ENCODE data around the gene PYGM. TPM values are rescaled to one million over a fixed set of nuclear protein-coding genes. Genes with fewer than 3 reads are reported as not detected.

Gene PYGM
- 0.69 and 1.4 TPM in 2 replicates for polyA plus RNA-seq

DNA sequence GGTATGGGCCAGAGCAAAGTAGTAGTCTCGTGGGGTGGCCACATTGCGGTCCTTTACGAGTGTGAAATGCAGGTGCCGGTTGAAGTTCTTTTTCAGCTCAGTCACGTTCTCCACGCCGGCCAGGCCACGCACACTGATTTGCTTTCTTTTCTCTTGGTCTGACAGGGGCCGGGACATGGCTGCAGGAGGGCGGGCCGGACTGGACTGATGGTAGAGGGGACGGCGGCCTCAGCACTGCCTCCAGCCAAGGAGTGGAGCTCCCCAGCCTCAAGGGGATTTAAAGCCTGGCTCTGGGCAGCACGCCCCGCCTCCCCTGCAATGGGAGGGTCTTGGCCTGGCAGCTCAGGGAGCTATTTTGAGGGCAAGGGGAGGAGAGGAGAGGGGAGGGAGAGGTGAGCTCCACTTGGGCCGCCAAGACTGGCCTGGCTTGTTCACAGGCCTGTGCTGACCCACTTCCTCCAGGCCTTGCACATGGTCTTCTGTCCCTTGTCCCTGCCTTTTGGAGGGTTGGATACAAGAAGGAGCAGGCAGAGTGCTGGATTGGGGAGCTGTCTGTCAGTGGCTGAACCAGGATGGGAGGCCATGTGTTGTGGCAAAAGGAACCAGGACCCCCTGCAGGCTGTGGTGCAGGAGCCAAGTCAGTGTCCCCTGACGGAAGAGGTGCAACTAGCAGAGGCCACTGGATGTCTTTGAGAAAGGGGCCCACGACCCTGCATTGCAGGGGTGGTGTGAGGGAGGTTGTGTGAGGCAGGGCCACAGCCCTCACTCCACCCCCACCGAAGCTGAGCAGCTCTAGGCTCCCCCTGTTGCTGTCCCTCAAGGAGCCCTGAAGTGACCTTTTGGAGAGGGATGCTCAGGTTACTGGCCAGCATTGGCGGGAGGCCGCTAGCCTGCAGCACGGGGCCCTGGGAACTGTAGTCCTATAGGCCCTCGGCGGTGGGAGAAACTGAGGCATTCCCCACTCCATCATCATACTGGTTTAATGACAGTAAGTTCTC is at the start of gene PYGM:
Gene PYGM (minus strand): TSS at position 253 of the 998 bp plus-strand sequence. CDS start 76 bp downstream, at position 177.

DNA sequence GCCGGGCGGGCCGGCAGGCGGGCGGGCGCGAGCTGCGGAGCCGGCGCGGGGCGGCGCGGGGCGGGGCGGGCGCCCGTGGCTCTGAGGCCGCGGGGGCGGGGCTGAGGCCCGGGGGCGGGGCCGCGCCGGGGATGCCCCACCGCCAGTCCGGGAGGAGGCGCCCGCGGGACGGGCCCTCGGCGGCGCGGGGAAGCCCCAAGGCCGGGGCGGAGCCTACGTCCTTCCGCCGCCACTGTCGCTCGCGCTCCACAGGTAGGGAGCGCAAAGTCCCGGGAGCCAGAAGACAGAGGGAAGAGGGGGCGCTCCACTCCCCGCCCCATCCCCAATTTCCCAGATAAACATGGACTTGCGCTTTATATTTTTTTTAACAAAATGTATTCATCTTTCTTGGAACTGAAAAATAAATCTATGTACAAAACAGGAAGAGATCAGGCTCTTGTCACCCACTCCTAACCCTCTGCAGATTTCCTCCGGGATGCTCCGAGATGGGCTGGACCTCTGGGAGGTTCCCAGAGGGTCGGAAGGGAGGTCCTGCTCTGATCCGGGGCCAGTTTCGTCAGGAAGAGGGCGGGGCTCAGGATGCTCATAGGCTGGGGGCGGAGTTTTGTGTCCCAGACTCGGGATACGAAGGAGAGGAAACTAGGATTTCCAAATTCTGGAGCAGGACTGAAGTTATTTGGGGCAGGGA is 43.5 kb upstream of the PYGM start, which contains the start of gene MAP4K2:
Gene MAP4K2 (minus strand): TSS at position 57 of the 688 bp plus-strand sequence. CDS start 65 bp downstream, outside the sequence.

DNA sequence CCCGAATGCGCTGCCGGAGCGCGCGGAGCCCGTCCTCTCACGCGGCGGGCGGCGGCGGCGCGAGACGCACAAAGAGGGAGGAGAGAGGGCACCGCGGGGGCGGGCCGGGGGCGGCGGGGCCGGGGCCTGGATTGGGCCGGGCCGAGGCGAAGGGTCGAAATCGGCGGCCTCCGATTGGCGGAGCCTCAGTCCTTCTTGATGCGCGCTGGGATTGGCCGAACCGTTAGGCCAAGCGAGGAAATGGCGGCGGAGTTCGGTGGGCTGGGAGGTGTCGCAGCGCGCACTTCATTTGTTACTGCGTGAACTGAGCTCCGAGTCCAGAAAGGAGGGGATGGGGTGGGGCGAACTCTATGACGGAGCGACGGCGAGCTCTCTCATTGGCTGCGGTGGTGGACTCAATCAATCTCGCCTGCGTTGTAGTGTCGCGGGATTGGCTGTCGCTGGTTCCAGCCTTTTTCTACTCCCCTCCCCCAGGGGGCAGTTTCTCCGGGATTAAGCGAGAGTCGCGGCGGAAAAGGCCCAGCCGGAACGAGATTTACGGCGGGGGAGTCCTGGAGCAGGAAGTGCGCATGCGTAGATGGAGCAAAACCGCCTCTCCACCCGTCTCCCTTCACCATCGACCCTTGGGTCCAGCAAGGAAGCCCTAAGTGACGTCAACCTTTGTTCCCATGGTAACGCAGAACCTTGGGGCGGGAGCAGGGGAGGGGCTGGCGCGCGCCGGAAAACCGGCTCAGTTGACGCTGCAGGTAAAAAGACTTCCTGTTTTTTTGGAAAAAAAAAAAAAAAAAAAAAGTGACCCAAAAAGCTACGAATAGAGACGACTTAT is 18.9 kb upstream of the PYGM start, which contains the start of gene SF1:
Gene SF1 (minus strand): TSS at position 70 of the 826 bp plus-strand sequence. CDS start 150 bp downstream, outside the sequence.

DNA sequence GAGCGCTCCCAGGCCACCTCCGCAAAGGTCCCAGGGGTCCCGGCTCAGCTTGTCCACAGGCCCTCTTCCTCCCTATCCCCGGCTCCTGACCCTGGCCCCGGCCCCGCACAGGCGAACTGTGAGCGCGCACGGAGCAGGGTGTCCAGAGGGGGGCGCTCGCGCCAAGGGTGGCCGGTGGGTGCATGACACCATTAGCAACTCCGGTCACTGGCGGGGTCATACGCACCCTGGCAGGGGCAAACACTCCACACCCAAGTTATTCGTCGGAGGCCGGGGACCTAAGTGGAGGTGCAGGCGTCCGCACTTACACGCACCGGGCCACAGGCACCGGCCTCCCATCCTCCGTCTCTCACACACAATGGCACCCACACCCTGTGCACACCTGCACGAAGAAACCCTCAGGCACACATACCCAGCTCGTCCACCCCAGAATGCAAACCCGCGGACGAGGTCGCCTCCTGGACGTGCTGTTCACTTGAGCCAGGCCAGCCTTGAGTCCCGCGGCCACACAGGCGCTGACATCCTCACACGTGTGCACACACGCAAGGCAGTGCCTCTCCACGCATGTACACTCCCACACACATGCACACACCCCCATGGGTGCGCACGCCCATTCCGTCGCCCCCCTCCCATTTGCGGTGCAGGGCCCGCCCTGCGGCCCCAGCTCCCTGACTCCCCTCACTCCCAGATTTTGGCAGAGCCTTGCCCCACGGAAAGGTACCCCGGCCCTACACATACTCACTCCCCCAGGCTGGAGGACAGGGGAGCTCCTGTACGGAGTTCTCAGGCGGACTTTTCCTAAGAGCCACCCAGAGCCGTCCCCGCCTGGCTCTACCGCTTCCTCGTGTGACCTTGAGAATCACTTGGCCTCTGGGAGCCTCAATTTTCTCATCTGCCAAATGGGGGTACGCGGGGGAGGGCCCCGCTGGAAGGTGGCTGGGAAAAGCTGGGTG is 15.9 kb downstream of the PYGM start, which contains the start of gene RASGRP2:
Gene RASGRP2 (minus strand): TSS at position 552 of the 953 bp plus-strand sequence. CDS start 1,276 bp downstream, outside the sequence.

DNA sequence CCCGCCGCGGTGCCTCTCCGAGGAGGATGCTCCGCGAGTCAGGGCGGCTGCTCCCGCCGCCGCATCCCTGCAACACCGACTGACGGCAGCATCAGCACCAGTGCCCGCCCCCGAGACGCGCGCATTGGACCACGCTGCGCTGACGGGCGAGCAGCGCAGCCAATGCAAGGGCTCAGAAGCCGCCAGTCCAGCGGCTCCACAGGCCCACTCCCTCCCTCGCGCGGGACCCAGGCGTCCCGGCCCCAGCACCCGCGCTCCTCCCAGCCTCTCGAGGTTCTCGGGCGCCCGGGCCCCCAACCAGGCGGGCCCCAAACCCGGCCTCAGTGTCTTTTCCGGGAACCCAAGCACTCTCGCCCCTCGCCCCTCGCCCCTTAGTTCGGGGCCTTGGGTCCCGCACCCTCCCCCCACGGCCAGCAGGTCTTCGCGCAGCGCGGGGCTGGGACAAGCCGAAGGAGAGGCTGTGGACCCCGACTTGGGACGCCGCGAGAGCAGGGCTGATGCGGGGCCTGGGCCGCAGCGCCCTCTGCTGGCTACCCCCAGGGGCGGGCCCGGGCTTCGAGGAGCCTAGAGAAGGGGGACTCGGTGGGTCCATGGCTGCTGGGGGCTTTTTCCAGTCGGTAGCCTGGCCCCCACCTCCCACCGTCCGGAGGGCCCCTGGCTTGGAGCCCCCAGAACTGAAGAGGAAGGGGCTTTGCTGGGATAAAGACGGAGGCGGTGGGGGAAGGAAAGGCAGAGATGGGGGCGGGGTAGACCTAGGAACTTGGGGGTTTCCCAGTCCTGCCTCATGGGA is 36.5 kb downstream of the PYGM start, which contains the start of gene NRXN2:
Gene NRXN2 (minus strand): TSS at position 81 of the 790 bp plus-strand sequence. CDS start 9,498 bp downstream, outside the sequence.

Other genes starting within 250 kb of the PYGM start
- not detected in 2 replicates for gene SLC22A11, start 204.0 kb downstream of the PYGM start, polyA plus RNA-seq
- gene SLC22A12, start 168.8 kb downstream of the PYGM start, polyA plus RNA-seq = not detected in 2 replicates
- 1.7 and 3.1 TPM in 2 replicates for gene NRXN2, start 36.8 kb downstream of the PYGM start, polyA plus RNA-seq
- gene RASGRP2, start 15.8 kb downstream of the PYGM start, polyA plus RNA-seq = 0.36 TPM in 1 of 2 replicates, not detected in the other
- gene SF1, start 18.6 kb upstream of the PYGM start, polyA plus RNA-seq = 20.3 and 21.6 TPM in 2 replicates
- 2.9 and 4.1 TPM in 2 replicates for gene MAP4K2, start 43.2 kb upstream of the PYGM start, polyA plus RNA-seq
- gene MEN1, start 50.6 kb upstream of the PYGM start, polyA plus RNA-seq = 4.9 and 7.0 TPM in 2 replicates
- gene CDC42BPG, start 84.7 kb upstream of the PYGM start, polyA plus RNA-seq = not detected in 2 replicates
- 2.5 and 3.5 TPM in 2 replicates for gene EHD1, start 118.6 kb upstream of the PYGM start, polyA plus RNA-seq
- 0.70 and 0.73 TPM in 2 replicates for gene ATG2A, start 157.2 kb upstream of the PYGM start, polyA plus RNA-seq
- gene PPP2R5B, start 164.7 kb upstream of the PYGM start, polyA plus RNA-seq = 1.5 and 3.1 TPM in 2 replicates
- gene GPHA2, start 175.9 kb upstream of the PYGM start, polyA plus RNA-seq = not detected in 2 replicates
- 3.6 and 3.8 TPM in 2 replicates for gene MAJIN, start 212.1 kb upstream of the PYGM start, polyA plus RNA-seq
- not detected in 2 replicates for gene BATF2, start 237.0 kb upstream of the PYGM start, polyA plus RNA-seq